A549 (cell line): Measurements from ENCODE around the gene ABCB8.

Source experiments
- CBX2 ChIP-seq: fragments of 200-600 bp; sonication (generic); IDR thresholded peaks from 2 replicates; pipeline ENCODE4 v1.6.1; 2016; ENCODE audit warnings: low read depth, mild to moderate bottlenecking, borderline replicate concordance
- CHD4 ChIP-seq: fragments of 200-600 bp; sonication (generic); IDR thresholded peaks from 2 replicates; pipeline ENCODE4 v1.6.1; 2016; ENCODE audit warnings: antibody characterized with exemption, mild to moderate bottlenecking, borderline replicate concordance
- EP300 ChIP-seq, 2 experiments: fragments of >200 bp; sonication (Bioruptor Twin); formaldehyde crosslinking; IDR thresholded peaks; 2 replicates in 1 of 2; 3 replicates in 1 of 2; pipeline ENCODE4 v1.6.1; 2016 to 2017
- HOXB5 ChIP-seq: fragments of 250-450 bp; sonication (Bioruptor Pico); IDR thresholded peaks from 2 replicates; pipeline ENCODE4 v1.5.0; 2020; ENCODE audit warnings: mild to moderate bottlenecking, moderate library complexity
- MAFK ChIP-seq: fragments of 450-650 bp; IDR thresholded peaks from 2 replicates; pipeline ENCODE4 v1.6.1; 2014; ENCODE audit not compliant: partially characterized antibody
- SMC3 ChIP-seq: fragments of >200 bp; sonication (Bioruptor Twin); formaldehyde crosslinking; IDR thresholded peaks from 3 replicates; pipeline ENCODE4 v1.6.1; 2018; ENCODE audit warnings: inconsistent platforms
- TF ChIP-seq, protein P1 (sequence below): fragments of >200 bp; sonication (Bioruptor Twin); formaldehyde crosslinking; IDR thresholded peaks from 3 replicates; pipeline ENCODE4 v1.5.1; 2016
- TF ChIP-seq, protein P2 (sequence below): fragments of 150-350 bp; IDR thresholded peaks from 2 replicates; pipeline ENCODE4 v1.6.1; 2014; ENCODE audit warnings: low read depth, mild to moderate bottlenecking, low read length

DNA sequence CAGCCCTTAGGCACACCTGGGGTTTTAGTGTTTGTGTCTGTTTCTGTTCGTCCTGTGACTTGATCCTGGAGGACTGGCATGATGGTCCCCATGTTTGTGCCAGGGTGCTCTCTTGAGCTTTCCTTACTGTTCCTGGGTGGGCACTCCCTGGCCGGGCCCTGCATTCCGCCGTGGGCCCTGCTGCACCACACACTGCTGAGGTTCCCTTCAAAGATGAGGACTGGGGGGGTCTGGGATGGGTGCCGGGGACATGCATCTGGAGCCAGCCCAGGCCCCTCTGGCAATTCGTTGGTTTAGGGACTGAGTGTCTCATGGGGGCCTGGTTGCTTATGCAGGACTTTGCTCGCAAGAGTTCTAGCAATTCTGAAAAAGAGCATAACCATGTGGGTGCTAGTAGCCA, 62.8 kb downstream of the ABCB8 start:
- TF ChIP-seq CBX2 (no peak), EP300 (IDR thresholded peaks at IDR 0.05) (no peak), CHD4 (no peak), MAFK (no peak), SMC3 (no peak), HOXB5 (CRISPR knock-in tag) (no peak)
- TF ChIP-seq, protein P1, sequence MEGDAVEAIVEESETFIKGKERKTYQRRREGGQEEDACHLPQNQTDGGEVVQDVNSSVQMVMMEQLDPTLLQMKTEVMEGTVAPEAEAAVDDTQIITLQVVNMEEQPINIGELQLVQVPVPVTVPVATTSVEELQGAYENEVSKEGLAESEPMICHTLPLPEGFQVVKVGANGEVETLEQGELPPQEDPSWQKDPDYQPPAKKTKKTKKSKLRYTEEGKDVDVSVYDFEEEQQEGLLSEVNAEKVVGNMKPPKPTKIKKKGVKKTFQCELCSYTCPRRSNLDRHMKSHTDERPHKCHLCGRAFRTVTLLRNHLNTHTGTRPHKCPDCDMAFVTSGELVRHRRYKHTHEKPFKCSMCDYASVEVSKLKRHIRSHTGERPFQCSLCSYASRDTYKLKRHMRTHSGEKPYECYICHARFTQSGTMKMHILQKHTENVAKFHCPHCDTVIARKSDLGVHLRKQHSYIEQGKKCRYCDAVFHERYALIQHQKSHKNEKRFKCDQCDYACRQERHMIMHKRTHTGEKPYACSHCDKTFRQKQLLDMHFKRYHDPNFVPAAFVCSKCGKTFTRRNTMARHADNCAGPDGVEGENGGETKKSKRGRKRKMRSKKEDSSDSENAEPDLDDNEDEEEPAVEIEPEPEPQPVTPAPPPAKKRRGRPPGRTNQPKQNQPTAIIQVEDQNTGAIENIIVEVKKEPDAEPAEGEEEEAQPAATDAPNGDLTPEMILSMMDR = no peak
- TF ChIP-seq, protein P2, sequence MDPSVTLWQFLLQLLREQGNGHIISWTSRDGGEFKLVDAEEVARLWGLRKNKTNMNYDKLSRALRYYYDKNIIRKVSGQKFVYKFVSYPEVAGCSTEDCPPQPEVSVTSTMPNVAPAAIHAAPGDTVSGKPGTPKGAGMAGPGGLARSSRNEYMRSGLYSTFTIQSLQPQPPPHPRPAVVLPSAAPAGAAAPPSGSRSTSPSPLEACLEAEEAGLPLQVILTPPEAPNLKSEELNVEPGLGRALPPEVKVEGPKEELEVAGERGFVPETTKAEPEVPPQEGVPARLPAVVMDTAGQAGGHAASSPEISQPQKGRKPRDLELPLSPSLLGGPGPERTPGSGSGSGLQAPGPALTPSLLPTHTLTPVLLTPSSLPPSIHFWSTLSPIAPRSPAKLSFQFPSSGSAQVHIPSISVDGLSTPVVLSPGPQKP = no peak
